ENCODE measurements around the gene ST3GAL3.

ST3GAL3 gene

DNA sequence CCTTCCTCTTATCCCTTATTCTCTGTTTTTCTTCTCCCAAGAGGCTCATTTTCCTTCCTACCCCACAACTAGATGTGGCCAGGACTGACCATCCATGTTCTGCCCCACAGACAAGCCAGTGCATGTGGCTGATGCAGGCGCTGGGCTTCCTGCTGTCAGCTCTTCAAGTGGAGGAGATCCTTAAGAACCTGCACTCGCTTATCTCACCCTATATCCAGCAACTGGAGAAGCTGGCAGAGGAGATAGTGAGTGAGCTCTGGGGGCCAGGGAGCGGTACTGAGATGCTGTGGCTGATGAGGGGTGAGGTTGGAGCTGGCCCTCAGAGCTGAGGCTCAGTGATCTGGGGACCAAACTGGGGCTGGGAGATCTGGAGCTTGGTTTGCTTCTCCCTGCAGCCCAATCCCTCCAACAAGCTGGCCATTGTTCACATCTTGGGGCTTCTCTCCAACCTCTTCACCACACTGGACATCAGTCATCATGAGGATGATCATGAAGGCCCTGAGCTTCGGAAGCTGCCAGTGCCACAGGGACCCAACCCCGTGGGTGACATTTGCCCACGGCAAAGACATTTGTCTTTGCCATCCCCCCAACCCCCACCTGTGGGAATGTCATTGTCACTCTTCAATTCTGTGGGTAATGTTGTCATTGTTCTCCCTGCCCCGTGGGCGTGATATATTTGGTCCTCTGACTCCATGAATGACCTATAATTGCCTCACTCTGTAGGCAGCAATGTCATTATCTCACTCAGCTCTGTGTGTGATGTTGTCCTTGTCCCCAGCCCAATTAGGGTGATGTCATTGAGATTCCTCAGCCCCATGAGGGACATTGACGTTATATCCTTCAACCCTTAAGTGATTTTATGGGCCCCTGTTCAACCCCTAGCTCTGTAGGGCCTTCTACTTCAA lies 251.3 kb downstream of the ST3GAL3 start:
- H3K9ac ChIP-seq (ENCODE audit: low read length): no peak overlapping the region
- no peak overlapping the region for H3K23ac ChIP-seq (ENCODE audit: low read length)
- no peak overlapping the region for H2BK120ac ChIP-seq (ENCODE audit: low read depth, low read length)
- no peak overlapping the region for H3K18ac ChIP-seq (ENCODE audit: low read length)
- no peaks in the 10 kb centered on the region for H3K79me2 ChIP-seq (ENCODE audit: control insufficient read depth, insufficient read depth, low read length)
- no CpG with 5 or more reads among the region's 9 CpGs for WGBS (ENCODE audit: extremely low coverage, insufficient coverage, low lambda C conversion rate)
- no peak overlapping the region for H3K56ac ChIP-seq (ENCODE audit: low read length)
- H4K8ac ChIP-seq (ENCODE audit: low read depth, low read length): no peak overlapping the region
- no peak overlapping the region for H3K4ac ChIP-seq (ENCODE audit: low read depth, low read length)
- H2AK5ac ChIP-seq (ENCODE audit: low read length): no peak overlapping the region
- H2BK15ac ChIP-seq (replicated peaks; ENCODE audit: low read depth): no peak overlapping the region
- no peaks in the 10 kb centered on the region for H3K27me3 ChIP-seq (ENCODE audit: insufficient read depth, low read length, poor library complexity)
- H2BK5ac ChIP-seq (ENCODE audit: low read length): no peak overlapping the region
- no peaks in the 10 kb centered on the region for H3K79me1 ChIP-seq (ENCODE audit: low read length)
- no peak overlapping the region for H3K4me3 ChIP-seq (ENCODE audit: low read length)
- no peak overlapping the region for H3K4me2 ChIP-seq (ENCODE audit: low read length)
- no peak overlapping the region for H4K5ac ChIP-seq (ENCODE audit: low read length)
- H3K27ac ChIP-seq (ENCODE audit: low read depth, low read length): no peak overlapping the region
- DNase-seq: no peak
- H3K36me3 ChIP-seq (ENCODE audit: control insufficient read depth, insufficient read depth, low read length): peaks cover 1% of the 10 kb centered on the region
- no peaks in the 10 kb centered on the region for H3K4me1 ChIP-seq (ENCODE audit: control insufficient read depth, low read depth, low read length)

DNA sequence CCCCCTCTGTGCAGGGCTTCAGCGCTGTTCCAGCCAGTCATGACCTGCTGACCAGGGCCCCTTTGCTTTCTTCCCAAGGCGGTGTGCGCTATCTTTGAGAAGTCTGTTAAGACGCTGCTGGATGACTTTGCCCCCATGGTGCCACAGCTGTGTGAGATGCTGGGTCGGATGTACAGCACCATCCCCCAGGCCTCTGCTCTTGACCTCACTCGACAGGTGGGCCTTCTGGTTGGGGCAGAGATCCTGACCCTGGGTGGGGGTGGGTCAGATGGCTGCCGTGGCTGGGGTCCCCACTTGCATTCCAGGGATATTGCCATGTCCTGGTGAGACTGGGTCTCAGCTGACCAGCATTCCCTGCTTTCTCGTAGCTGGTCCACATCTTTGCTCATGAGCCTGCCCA lies 253.5 kb downstream of the ST3GAL3 start:
- Histone ChIP-seq H3K18ac (ENCODE audit: low read length) (no peak overlapping the region), H3K79me1 (ENCODE audit: low read length) (no peaks in the 10 kb centered on the region), H3K56ac (ENCODE audit: low read length) (no peak overlapping the region), H4K5ac (ENCODE audit: low read length) (no peak overlapping the region), H3K27me3 (ENCODE audit: insufficient read depth, low read length, poor library complexity) (no peaks in the 10 kb centered on the region), H3K36me3 (ENCODE audit: control insufficient read depth, insufficient read depth, low read length) (peaks cover 1% of the 10 kb centered on the region), H2BK15ac (replicated peaks; ENCODE audit: low read depth) (no peak overlapping the region), H3K4me3 (ENCODE audit: low read length) (no peak overlapping the region), H2BK5ac (ENCODE audit: low read length) (no peak overlapping the region), H3K27ac (ENCODE audit: low read depth, low read length) (no peak overlapping the region), H2AK5ac (ENCODE audit: low read length) (no peak overlapping the region), H3K4me2 (ENCODE audit: low read length) (no peak overlapping the region), H4K8ac (ENCODE audit: low read depth, low read length) (no peak overlapping the region), H3K23ac (ENCODE audit: low read length) (no peak overlapping the region), H3K9ac (ENCODE audit: low read length) (no peak overlapping the region), H3K79me2 (ENCODE audit: control insufficient read depth, insufficient read depth, low read length) (no peaks in the 10 kb centered on the region), H2BK120ac (ENCODE audit: low read depth, low read length) (no peak overlapping the region), H3K4me1 (ENCODE audit: control insufficient read depth, low read depth, low read length) (no peaks in the 10 kb centered on the region), H3K4ac (ENCODE audit: low read depth, low read length) (no peak overlapping the region)
- no peak for DNase-seq
- no CpG with 5 or more reads among the region's 8 CpGs for WGBS (ENCODE audit: extremely low coverage, insufficient coverage, low lambda C conversion rate)

DNA sequence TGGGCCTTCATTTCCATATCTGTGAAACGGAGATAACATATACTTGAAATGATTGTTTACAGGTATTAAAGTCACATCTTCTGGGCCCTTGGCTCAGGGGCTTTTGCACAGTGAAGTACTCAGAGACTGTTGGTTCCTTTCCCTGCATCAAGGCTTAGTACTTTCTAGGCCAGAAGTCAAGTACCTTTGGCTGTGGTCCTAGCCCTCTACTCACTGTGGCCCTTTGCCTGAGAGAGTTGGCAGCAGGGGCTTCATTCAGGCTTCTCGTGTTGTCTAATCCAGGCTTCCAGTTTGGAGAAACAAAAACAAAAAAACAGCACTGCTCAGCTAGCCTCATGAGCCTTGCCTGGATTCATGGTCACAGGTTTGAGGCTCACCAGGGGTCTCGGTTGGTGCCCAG lies 254.4 kb downstream of the ST3GAL3 start:
- H3K36me3 ChIP-seq (ENCODE audit: control insufficient read depth, insufficient read depth, low read length): peaks cover 1% of the 10 kb centered on the region
- no peaks in the 10 kb centered on the region for H3K27me3 ChIP-seq (ENCODE audit: insufficient read depth, low read length, poor library complexity)
- no peak overlapping the region for H2BK120ac ChIP-seq (ENCODE audit: low read depth, low read length)
- H3K79me1 ChIP-seq (ENCODE audit: low read length): no peaks in the 10 kb centered on the region
- DNase-seq: no peak
- H3K4me3 ChIP-seq (ENCODE audit: low read length): no peak overlapping the region
- no peak overlapping the region for H2AK5ac ChIP-seq (ENCODE audit: low read length)
- H3K4ac ChIP-seq (ENCODE audit: low read depth, low read length): no peak overlapping the region
- H3K79me2 ChIP-seq (ENCODE audit: control insufficient read depth, insufficient read depth, low read length): no peaks in the 10 kb centered on the region
- no peak overlapping the region for H3K27ac ChIP-seq (ENCODE audit: low read depth, low read length)
- H2BK15ac ChIP-seq (replicated peaks; ENCODE audit: low read depth): no peak overlapping the region
- no peak overlapping the region for H3K9ac ChIP-seq (ENCODE audit: low read length)
- H4K5ac ChIP-seq (ENCODE audit: low read length): no peak overlapping the region
- WGBS (ENCODE audit: extremely low coverage, insufficient coverage, low lambda C conversion rate): no CpG with 5 or more reads among the region's 3 CpGs
- H3K4me1 ChIP-seq (ENCODE audit: control insufficient read depth, low read depth, low read length): no peaks in the 10 kb centered on the region
- no peak overlapping the region for H3K4me2 ChIP-seq (ENCODE audit: low read length)
- no peak overlapping the region for H3K23ac ChIP-seq (ENCODE audit: low read length)
- H3K56ac ChIP-seq (ENCODE audit: low read length): no peak overlapping the region
- H4K8ac ChIP-seq (ENCODE audit: low read depth, low read length): no peak overlapping the region
- no peak overlapping the region for H3K18ac ChIP-seq (ENCODE audit: low read length)
- no peak overlapping the region for H2BK5ac ChIP-seq (ENCODE audit: low read length)

DNA sequence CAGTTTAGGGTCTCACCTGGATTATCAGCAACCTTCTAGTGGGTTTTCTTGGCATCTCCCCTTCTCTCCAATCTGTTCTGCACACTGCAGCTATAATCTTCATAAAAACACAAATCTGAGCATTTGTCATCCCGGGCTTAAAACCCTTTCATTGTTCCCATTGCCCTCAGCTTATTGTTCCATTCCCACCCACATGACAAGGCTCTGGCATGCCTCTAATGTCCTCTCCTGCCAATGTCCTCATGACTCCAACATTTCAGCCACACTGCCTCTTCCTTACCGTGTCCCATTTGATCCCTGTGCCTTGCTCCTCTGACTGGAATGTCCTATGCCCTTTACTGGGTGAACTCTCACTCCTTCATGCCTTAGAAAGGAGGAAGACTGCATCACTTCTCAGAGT lies 255.0 kb downstream of the ST3GAL3 start:
- Histone ChIP-seq H3K27me3 (ENCODE audit: insufficient read depth, low read length, poor library complexity) (no peaks in the 10 kb centered on the region), H3K4me3 (ENCODE audit: low read length) (no peak overlapping the region), H2BK15ac (replicated peaks; ENCODE audit: low read depth) (no peak overlapping the region), H2BK120ac (ENCODE audit: low read depth, low read length) (no peak overlapping the region), H3K4me2 (ENCODE audit: low read length) (no peak overlapping the region), H4K5ac (ENCODE audit: low read length) (no peak overlapping the region), H3K36me3 (ENCODE audit: control insufficient read depth, insufficient read depth, low read length) (peaks cover 1% of the 10 kb centered on the region), H3K4ac (ENCODE audit: low read depth, low read length) (no peak overlapping the region), H2AK5ac (ENCODE audit: low read length) (no peak overlapping the region), H3K56ac (ENCODE audit: low read length) (no peak overlapping the region), H3K79me2 (ENCODE audit: control insufficient read depth, insufficient read depth, low read length) (no peaks in the 10 kb centered on the region), H2BK5ac (ENCODE audit: low read length) (no peak overlapping the region), H3K4me1 (ENCODE audit: control insufficient read depth, low read depth, low read length) (no peaks in the 10 kb centered on the region), H3K79me1 (ENCODE audit: low read length) (no peaks in the 10 kb centered on the region), H4K8ac (ENCODE audit: low read depth, low read length) (no peak overlapping the region), H3K23ac (ENCODE audit: low read length) (no peak overlapping the region), H3K27ac (ENCODE audit: low read depth, low read length) (no peak overlapping the region), H3K18ac (ENCODE audit: low read length) (no peak overlapping the region), H3K9ac (ENCODE audit: low read length) (no peak overlapping the region)
- DNase-seq: no peak
- no CpG with 5 or more reads among the region's 2 CpGs for WGBS (ENCODE audit: extremely low coverage, insufficient coverage, low lambda C conversion rate)

DNA sequence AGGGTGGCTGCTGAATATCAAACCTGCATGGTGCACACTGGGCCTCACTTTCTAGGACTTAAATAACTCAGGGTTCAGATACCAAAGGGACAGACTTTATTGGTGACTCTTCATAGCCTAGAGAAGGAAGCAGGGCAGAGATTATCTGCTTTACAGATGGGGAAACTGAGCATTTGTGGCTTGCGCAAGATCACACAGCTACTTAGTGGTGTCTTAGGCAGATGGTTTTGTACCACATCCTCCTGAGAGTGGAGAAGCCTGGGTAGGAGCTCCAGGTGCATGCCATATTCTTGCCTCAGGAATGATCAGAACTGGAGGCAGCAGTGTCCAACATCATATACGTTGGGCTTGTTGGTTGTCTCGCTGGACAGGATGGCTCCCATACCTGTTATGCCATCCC lies 255.7 kb downstream of the ST3GAL3 start:
- H3K4me3 ChIP-seq (ENCODE audit: low read length): no peak overlapping the region
- H4K8ac ChIP-seq (ENCODE audit: low read depth, low read length): no peak overlapping the region
- H3K4me1 ChIP-seq (ENCODE audit: control insufficient read depth, low read depth, low read length): no peaks in the 10 kb centered on the region
- H3K27me3 ChIP-seq (ENCODE audit: insufficient read depth, low read length, poor library complexity): no peaks in the 10 kb centered on the region
- no peak overlapping the region for H3K23ac ChIP-seq (ENCODE audit: low read length)
- no peak for DNase-seq
- H3K27ac ChIP-seq (ENCODE audit: low read depth, low read length): no peak overlapping the region
- no peak overlapping the region for H2BK15ac ChIP-seq (replicated peaks; ENCODE audit: low read depth)
- no peak overlapping the region for H3K4me2 ChIP-seq (ENCODE audit: low read length)
- no peaks in the 10 kb centered on the region for H3K79me1 ChIP-seq (ENCODE audit: low read length)
- no peak overlapping the region for H3K4ac ChIP-seq (ENCODE audit: low read depth, low read length)
- no peak overlapping the region for H2AK5ac ChIP-seq (ENCODE audit: low read length)
- H4K5ac ChIP-seq (ENCODE audit: low read length): no peak overlapping the region
- no peaks in the 10 kb centered on the region for H3K79me2 ChIP-seq (ENCODE audit: control insufficient read depth, insufficient read depth, low read length)
- no peak overlapping the region for H2BK5ac ChIP-seq (ENCODE audit: low read length)
- peaks cover 1% of the 10 kb centered on the region for H3K36me3 ChIP-seq (ENCODE audit: control insufficient read depth, insufficient read depth, low read length)
- no peak overlapping the region for H3K18ac ChIP-seq (ENCODE audit: low read length)
- no CpG with 5 or more reads among the region's 3 CpGs for WGBS (ENCODE audit: extremely low coverage, insufficient coverage, low lambda C conversion rate)
- no peak overlapping the region for H3K56ac ChIP-seq (ENCODE audit: low read length)
- H2BK120ac ChIP-seq (ENCODE audit: low read depth, low read length): no peak overlapping the region
- H3K9ac ChIP-seq (ENCODE audit: low read length): no peak overlapping the region

DNA sequence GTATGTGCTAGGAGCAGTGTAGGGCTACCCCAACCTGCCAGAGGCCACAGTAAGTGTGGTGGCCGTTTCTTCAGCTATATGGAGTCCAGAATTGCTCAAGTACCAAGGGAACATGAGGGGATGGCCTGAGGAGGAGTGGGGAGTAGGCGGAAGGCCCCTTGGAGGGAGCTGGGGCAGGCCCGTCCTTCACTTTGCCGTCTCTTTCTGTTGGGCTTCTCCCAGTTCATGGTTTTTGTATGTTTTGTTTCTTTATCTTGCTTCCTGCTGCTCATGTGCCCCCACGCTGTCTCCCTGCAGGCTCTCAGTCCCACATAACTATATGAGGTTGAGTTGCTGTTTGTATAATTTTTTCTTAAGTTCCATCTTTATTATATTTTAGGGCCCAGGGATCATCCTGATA lies 256.6 kb downstream of the ST3GAL3 start:
- H3K4me2 ChIP-seq (ENCODE audit: low read length): no peak overlapping the region
- no peak overlapping the region for H3K4me3 ChIP-seq (ENCODE audit: low read length)
- no peak overlapping the region for H3K23ac ChIP-seq (ENCODE audit: low read length)
- H4K5ac ChIP-seq (ENCODE audit: low read length): no peak overlapping the region
- H3K56ac ChIP-seq (ENCODE audit: low read length): no peak overlapping the region
- no peaks in the 10 kb centered on the region for H3K79me1 ChIP-seq (ENCODE audit: low read length)
- no peak overlapping the region for H2BK15ac ChIP-seq (replicated peaks; ENCODE audit: low read depth)
- H3K9ac ChIP-seq (ENCODE audit: low read length): no peak overlapping the region
- H3K27me3 ChIP-seq (ENCODE audit: insufficient read depth, low read length, poor library complexity): no peaks in the 10 kb centered on the region
- no peak overlapping the region for H2BK120ac ChIP-seq (ENCODE audit: low read depth, low read length)
- H2AK5ac ChIP-seq (ENCODE audit: low read length): no peak overlapping the region
- H3K18ac ChIP-seq (ENCODE audit: low read length): no peak overlapping the region
- no peak overlapping the region for H3K27ac ChIP-seq (ENCODE audit: low read depth, low read length)
- no peaks in the 10 kb centered on the region for H3K79me2 ChIP-seq (ENCODE audit: control insufficient read depth, insufficient read depth, low read length)
- no peaks in the 10 kb centered on the region for H3K4me1 ChIP-seq (ENCODE audit: control insufficient read depth, low read depth, low read length)
- no peak overlapping the region for H3K4ac ChIP-seq (ENCODE audit: low read depth, low read length)
- H3K36me3 ChIP-seq (ENCODE audit: control insufficient read depth, insufficient read depth, low read length): peaks cover 1% of the 10 kb centered on the region
- no peak for DNase-seq
- H4K8ac ChIP-seq (ENCODE audit: low read depth, low read length): no peak overlapping the region
- WGBS (ENCODE audit: extremely low coverage, insufficient coverage, low lambda C conversion rate): no CpG with 5 or more reads among the region's 5 CpGs
- H2BK5ac ChIP-seq (ENCODE audit: low read length): no peak overlapping the region
